ENCODE results near the gene SERPINB10. TPM values are rescaled to one million over a fixed set of nuclear protein-coding genes. Genes with fewer than 3 reads are reported as not detected.
A peak's percentile ranks its signal among the peaks of the same experiment; 100 is the strongest.

The SERPINB10 gene
- total and polyA plus RNA-seq, 9 of the 15 experiments (the other 6 are each of a cell fraction or from before 2014, with no cell fraction given) = not detected

GRCh38 chr18:63963615-63964256 lies 56.0 kb downstream of the SERPINB10 start:
- Histone ChIP-seq H3K36me3 (ENCODE audit: control insufficient read depth, insufficient read depth, low read length) (no peaks in the 10 kb centered on the region), H3K27ac (ENCODE audit: extremely low read depth, low read depth, low read length) (no peak overlapping the region), H3K9ac (ENCODE audit: insufficient read depth in 1 of 2, low read depth in 2 of 2, low read length in 2 of 2) (no peak overlapping the region), H3K9me1 (ENCODE audit: control insufficient read depth, insufficient read depth, low read length) (no peaks in the 10 kb centered on the region), H3K9me3 (replicated peaks; ENCODE audit: control insufficient read depth, insufficient read depth, low read depth, low read length) (no peaks in the 10 kb centered on the region), H2AFZ (ENCODE audit: low read depth, low read length) (no peak overlapping the region), H4K20me1 (replicated peaks; ENCODE audit: control insufficient read depth, insufficient read depth, low read length) (no peaks in the 10 kb centered on the region), H3K79me2 (ENCODE audit: control insufficient read depth, insufficient read depth, low read length) (no peaks in the 10 kb centered on the region), H3K27me3 (ENCODE audit: control insufficient read depth in 2 of 2, insufficient read depth in 2 of 2, low read length in 2 of 2) (no peaks in the 10 kb centered on the region), H3K4me1 (replicated peaks in 1 of 2; ENCODE audit: control insufficient read depth in 2 of 2, insufficient read depth in 2 of 2, low read length in 2 of 2) (no peaks in the 10 kb centered on the region), H3K4me3 (no peak overlapping the region), H3K4me2 (ENCODE audit: insufficient read depth, low read length) (no peak overlapping the region)
- intact Hi-C loops (cut with micrococcal nuclease) = no loop called here
- CTCF ChIA-PET (ENCODE audit: low intra/inter-chr PET ratio) = interaction anchor here (1.0 to 1.2 kb wide), 3 partner anchors 15 to 31 kb away, joined by 3 to 5 read pairs (median 4); no protein-coding TSS in a partner anchor
- in situ Hi-C loops (cut with MboI) = no loop called here
- no TSS peak for BruUV-seq (replicated peaks)
- TF ChIP-seq ILK (tag; IDR thresholded peaks at IDR 0.05; ENCODE audit: borderline replicate concordance, low read depth) (no peak), ELF2 (CRISPR knock-in tag; IDR thresholded peaks at IDR 0.05) (no peak), GTF2A2 (tag; IDR thresholded peaks at IDR 0.05) (no peak), RAD21 (CRISPR knock-in tag; conservative IDR thresholded peaks at IDR 0.05 in 1 of 2, IDR thresholded peaks at IDR 0.05 in 1 of 2) (peak in 1 of 2 experiments; percentile 29; a peak in 3 of 4 replicates), CREB1 (IDR thresholded peaks at IDR 0.05) (no peak), CREB1 (CRISPR knock-in tag; IDR thresholded peaks at IDR 0.05) (no peak)
- TF ChIP-seq, protein P1, sequence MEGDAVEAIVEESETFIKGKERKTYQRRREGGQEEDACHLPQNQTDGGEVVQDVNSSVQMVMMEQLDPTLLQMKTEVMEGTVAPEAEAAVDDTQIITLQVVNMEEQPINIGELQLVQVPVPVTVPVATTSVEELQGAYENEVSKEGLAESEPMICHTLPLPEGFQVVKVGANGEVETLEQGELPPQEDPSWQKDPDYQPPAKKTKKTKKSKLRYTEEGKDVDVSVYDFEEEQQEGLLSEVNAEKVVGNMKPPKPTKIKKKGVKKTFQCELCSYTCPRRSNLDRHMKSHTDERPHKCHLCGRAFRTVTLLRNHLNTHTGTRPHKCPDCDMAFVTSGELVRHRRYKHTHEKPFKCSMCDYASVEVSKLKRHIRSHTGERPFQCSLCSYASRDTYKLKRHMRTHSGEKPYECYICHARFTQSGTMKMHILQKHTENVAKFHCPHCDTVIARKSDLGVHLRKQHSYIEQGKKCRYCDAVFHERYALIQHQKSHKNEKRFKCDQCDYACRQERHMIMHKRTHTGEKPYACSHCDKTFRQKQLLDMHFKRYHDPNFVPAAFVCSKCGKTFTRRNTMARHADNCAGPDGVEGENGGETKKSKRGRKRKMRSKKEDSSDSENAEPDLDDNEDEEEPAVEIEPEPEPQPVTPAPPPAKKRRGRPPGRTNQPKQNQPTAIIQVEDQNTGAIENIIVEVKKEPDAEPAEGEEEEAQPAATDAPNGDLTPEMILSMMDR (IDR thresholded peaks at IDR 0.05 in 2 of 3, conservative IDR thresholded peaks at IDR 0.05 in 1 of 3; ENCODE audit: insufficient read depth in 2 of 3, low read depth in 1 of 3, low read length in 3 of 3) = peak; percentile 16 to 48 (median 40); a peak in 3 of 6 replicates
- POLR2A ChIA-PET = no interaction called here
- WGBS (ENCODE audit: insufficient coverage, low coverage, missing lambda C conversion rate) = no CpG with 5 or more reads among the region's 1 CpG
- ATAC-seq (no peak), DNase-seq (ENCODE audit: extremely low read depth in 1 of 4, low spot score in 3 of 4) (peak in 1 of 4 experiments; percentile 13), FAIRE-seq (no peak)
